Aorta (tissue), 5 donors: ENCODE measurements around the gene SSC5D. TPM values are rescaled to one million over a fixed set of nuclear protein-coding genes. Genes with fewer than 3 reads are reported as not detected.

Experiments used
- ATAC-seq: fragments of 200-7000 bp; cut with Tn5 transposase; one replicate; pipeline ENCODE4 v1.9.1; 2022; ENCODE audit warnings: moderate library complexity; ENCODE audit not compliant: low FRiP score
- DNase-seq, 2 donors: peaks; one replicate each; pipeline ENCODE4 v3.0.0-alpha.2; 2020
- H3K27ac ChIP-seq, 2 donors: one replicate each; pipeline ENCODE4 v1.5.1; 2013; ENCODE audit warnings: low read length in 2 of 2, mild to moderate bottlenecking in 2 of 2, moderate library complexity in 2 of 2, control low read depth in 1 of 2, inconsistent platforms in 1 of 2, low read depth in 1 of 2
- H3K27me3 ChIP-seq, 2 donors: one replicate each; pipeline ENCODE4 v1.6.1; 2013; ENCODE audit warnings: control low read depth in 1 of 2, low read length in 1 of 2, mild to moderate bottlenecking in 1 of 2, moderate library complexity in 1 of 2; ENCODE audit not compliant: insufficient read depth in 2 of 2, control insufficient read depth in 1 of 2
- H3K36me3 ChIP-seq, 2 donors: one replicate each; pipeline ENCODE4 v1.6.1; 2013; ENCODE audit warnings: control low read depth in 1 of 2, low read length in 1 of 2, mild to moderate bottlenecking in 1 of 2; ENCODE audit not compliant: insufficient read depth in 2 of 2, control insufficient read depth in 1 of 2
- H3K4me1 ChIP-seq, 2 donors: one replicate each; pipeline ENCODE4 v1.6.1; 2013; ENCODE audit warnings: low read length in 2 of 2, control low read depth in 1 of 2, mild to moderate bottlenecking in 1 of 2, moderate library complexity in 1 of 2; ENCODE audit not compliant: insufficient read depth in 2 of 2, control insufficient read depth in 1 of 2
- H3K4me3 ChIP-seq, 2 donors: one replicate each; pipeline ENCODE4 v1.5.1; 2013; ENCODE audit warnings: low read length in 2 of 2, control low read depth in 1 of 2, mild to moderate bottlenecking in 1 of 2
- H3K9me3 ChIP-seq: one replicate; pipeline ENCODE4 v1.6.1; 2013; ENCODE audit warnings: mild to moderate bottlenecking, low read length; ENCODE audit not compliant: control insufficient read depth
- WGBS, 2 donors: extraction: QIAGEN DNeasy Blood & Tissue Kit; methylation state at CpG; one replicate each; pipeline ENCODE4 v1.1.7; 2013; 5-methylcytosine and 5-hydroxymethylcytosine counted together
- intact Hi-C, 2 donors: fragments of 100-400 bp; cut with DNase I; formaldehyde crosslinking; loops; one replicate each; pipeline versions ENCODE4 v1.14.2 to v1.15.0; 2022
- polyA plus RNA-seq, 2 donors: library from polyadenylated mRNA; stranded (reverse); fragments of 200-250 nt; gene quantifications; one replicate each; pipeline ENCODE4 v1.2.3, GENCODE V29; 2013
- total RNA-seq, 2 donors: library from RNA; stranded (reverse); fragmentation: NEBNext Ultra II Directional; extraction: Animal tissue kit (Norgen Biotek cat#: 25700); gene quantifications; one replicate each; pipeline ENCODE4 v1.2.1, GENCODE V29; 2021
- donor health status: healthy with polysubstance abuse.
- donor health status: Bipolar disorder and iron deficiency.
- donor health status: DM: no; HTN: no; CAD: no.
- donor health status: DM: no; HTN: no; CAD: no.
- donor health status: DM: yes; HTN: yes; CAD: no.

Gene SSC5D
- total and polyA plus RNA-seq, 4 donors, result 1.6 to 64.1 (median 6.2) TPM

- ATAC-seq (no peak), DNase-seq (no peak)
- no peak overlapping the region for H3K4me3 ChIP-seq
- no peaks in the 10 kb centered on the region for H3K36me3 ChIP-seq
- H3K9me3 ChIP-seq, result no peaks in the 10 kb centered on the region
- H3K27me3 ChIP-seq, result no peaks in the 10 kb centered on the region
- 88 to 90% methylated on average over 22 of the region's 22 CpGs for WGBS, 2 donors
- intact Hi-C loops, result no loop called here
- H3K27ac ChIP-seq, result no peak overlapping the region
- H3K4me1 ChIP-seq, result no peaks in the 10 kb centered on the region
Measured at GRCh38 chr19:55535965-55536350, 47.7 kb downstream of the SSC5D start.

GRCh38 chr19:55536366-55536765 is 48.1 kb downstream of the SSC5D start:
- no peak overlapping the region for H3K4me3 ChIP-seq
- H3K36me3 ChIP-seq, result no peaks in the 10 kb centered on the region
- no peak overlapping the region for H3K27ac ChIP-seq
- no peaks in the 10 kb centered on the region for H3K4me1 ChIP-seq
- H3K9me3 ChIP-seq, result no peaks in the 10 kb centered on the region
- ATAC-seq (no peak), DNase-seq (no peak)
- intact Hi-C loops, result no loop called here
- H3K27me3 ChIP-seq, result no peaks in the 10 kb centered on the region
- 94 to 96% methylated on average over 11 of the region's 11 CpGs for WGBS, 2 donors

- H3K36me3 ChIP-seq, result no peaks in the 10 kb centered on the region
- H3K9me3 ChIP-seq, result no peaks in the 10 kb centered on the region
- WGBS, 2 donors, result 19 to 26% methylated on average over 13 to 14 of the region's 14 CpGs
- no peak within 1 kb of the TSS for H3K4me3 ChIP-seq
- no peaks in the 10 kb centered on the region for H3K27me3 ChIP-seq
- H3K27ac ChIP-seq, result no peak within 1 kb of the TSS
- no peaks in the 10 kb centered on the region for H3K4me1 ChIP-seq
- no peak for ATAC-seq
- intact Hi-C loops, result no loop called here
- no peak for DNase-seq
Measured at GRCh38 chr19:55536951-55537740, 48.9 kb downstream of the SSC5D start, which contains the start of gene SBK2. Gene SBK2 (minus strand): TSS chr19:55537133. CDS start chr19:55536294, 839 bp downstream.

GRCh38 chr19:55537741-55538111 is 49.5 kb downstream of the SSC5D start:
- DNase-seq (no peak), ATAC-seq (no peak)
- Histone ChIP-seq H3K27me3 (no peaks in the 10 kb centered on the region), H3K9me3 (no peaks in the 10 kb centered on the region), H3K27ac (no peak overlapping the region), H3K4me1 (no peaks in the 10 kb centered on the region), H3K36me3 (no peaks in the 10 kb centered on the region), H3K4me3 (no peak overlapping the region)
- WGBS, 2 donors, result 57 to 75% methylated on average over 5 of the region's 5 CpGs
- intact Hi-C loops, result no loop called here

- no peaks in the 10 kb centered on the region for H3K4me1 ChIP-seq
- ATAC-seq, result no peak
- intact Hi-C loops, result no loop called here
- H3K4me3 ChIP-seq, result no peak overlapping the region
- H3K27ac ChIP-seq, result no peak overlapping the region
- no peaks in the 10 kb centered on the region for H3K36me3 ChIP-seq
- H3K9me3 ChIP-seq, result no peaks in the 10 kb centered on the region
- WGBS, 2 donors, result 80 to 87% methylated on average over 5 of the region's 5 CpGs
- DNase-seq, result no peak
- H3K27me3 ChIP-seq, result no peaks in the 10 kb centered on the region
Measured at GRCh38 chr19:55538132-55538531, 49.9 kb downstream of the SSC5D start.

- no peak overlapping the region for H3K4me3 ChIP-seq
- intact Hi-C loops, result no loop called here
- H3K4me1 ChIP-seq, result no peaks in the 10 kb centered on the region
- no peaks in the 10 kb centered on the region for H3K9me3 ChIP-seq
- H3K27ac ChIP-seq, result no peak overlapping the region
- ATAC-seq (no peak), DNase-seq (no peak)
- no peaks in the 10 kb centered on the region for H3K27me3 ChIP-seq
- WGBS, 2 donors, result 53 to 57% methylated on average over 33 of the region's 33 CpGs
- no peaks in the 10 kb centered on the region for H3K36me3 ChIP-seq
Measured at GRCh38 chr19:55539090-55539984, 51.1 kb downstream of the SSC5D start.

GRCh38 chr19:55540619-55541018 is 52.4 kb downstream of the SSC5D start:
- Histone ChIP-seq H3K9me3 (no peaks in the 10 kb centered on the region), H3K36me3 (no peaks in the 10 kb centered on the region), H3K27me3 (no peaks in the 10 kb centered on the region), H3K27ac (no peak overlapping the region), H3K4me1 (no peaks in the 10 kb centered on the region), H3K4me3 (no peak overlapping the region)
- 54 to 56% methylated on average over 10 of the region's 10 CpGs for WGBS, 2 donors
- no peak for ATAC-seq
- DNase-seq, result no peak
- intact Hi-C loops, result no loop called here

- Histone ChIP-seq H3K36me3 (no peaks in the 10 kb centered on the region), H3K4me3 (no peak overlapping the region), H3K27ac (no peak overlapping the region), H3K4me1 (no peaks in the 10 kb centered on the region), H3K27me3 (no peaks in the 10 kb centered on the region), H3K9me3 (no peaks in the 10 kb centered on the region)
- no peak for ATAC-seq
- DNase-seq, result no peak
- intact Hi-C loops, result no loop called here
- 76 to 78% methylated on average over 19 of the region's 19 CpGs for WGBS, 2 donors
Measured at GRCh38 chr19:55541091-55541490, 52.9 kb downstream of the SSC5D start.
